ENCODE results near the gene THRSP.
"Not testable (repeated sequence)": the region's sequence is repeated elsewhere in the genome, so short reads cannot be mapped to it uniquely, and the experiment has no call there.

Gene THRSP

DNA sequence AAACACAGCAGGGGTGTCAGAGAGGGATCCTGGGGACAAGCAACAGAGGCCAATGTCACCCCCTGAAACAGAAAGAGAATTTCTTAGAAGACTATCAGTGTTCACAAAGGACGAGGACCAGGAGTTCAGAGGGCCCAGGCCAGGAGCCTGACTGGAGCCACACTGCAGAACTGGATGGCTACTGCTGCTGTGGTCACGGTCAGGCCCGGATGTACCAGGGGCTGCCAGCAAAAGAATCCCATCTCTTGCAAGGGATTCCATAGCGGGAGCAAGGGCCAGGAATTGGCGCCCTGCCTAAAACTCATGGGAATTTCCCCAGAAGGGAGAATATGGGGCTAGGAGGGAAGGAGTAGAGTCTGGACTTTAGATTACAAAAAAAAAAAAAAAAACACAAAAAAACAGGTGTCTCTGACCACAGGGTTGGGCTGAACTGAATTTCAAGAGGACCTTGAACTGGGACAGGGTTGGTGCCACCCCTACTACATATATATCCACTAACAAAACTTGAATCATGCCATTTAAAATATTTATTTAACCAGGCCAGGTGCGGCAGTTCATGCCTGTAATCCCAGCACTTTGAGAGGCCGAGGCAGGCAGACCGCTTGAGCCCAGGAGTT, 24.9 kb upstream of the THRSP start:
- H3K4me3 ChIP-seq (ENCODE audit: severe bottlenecking) = no peak overlapping the region
- DNase-seq (ENCODE audit: low spot score) (no peak), ATAC-seq (ENCODE audit: low read depth) (no peak)
- peak overlapping the region; percentile 90 for H3K27ac ChIP-seq (ENCODE audit: poor library complexity, severe bottlenecking)
- no peaks in the 10 kb centered on the region for H3K9me3 ChIP-seq (ENCODE audit: severe bottlenecking)
- peaks cover 26% of the 10 kb centered on the region for H3K4me1 ChIP-seq (ENCODE audit: insufficient read depth, poor library complexity, severe bottlenecking)
- H3K27me3 ChIP-seq (ENCODE audit: insufficient read depth, poor library complexity, severe bottlenecking) = no peaks in the 10 kb centered on the region
- H3K36me3 ChIP-seq (ENCODE audit: low read depth) = no peaks in the 10 kb centered on the region
- TF ChIP-seq, protein P1, sequence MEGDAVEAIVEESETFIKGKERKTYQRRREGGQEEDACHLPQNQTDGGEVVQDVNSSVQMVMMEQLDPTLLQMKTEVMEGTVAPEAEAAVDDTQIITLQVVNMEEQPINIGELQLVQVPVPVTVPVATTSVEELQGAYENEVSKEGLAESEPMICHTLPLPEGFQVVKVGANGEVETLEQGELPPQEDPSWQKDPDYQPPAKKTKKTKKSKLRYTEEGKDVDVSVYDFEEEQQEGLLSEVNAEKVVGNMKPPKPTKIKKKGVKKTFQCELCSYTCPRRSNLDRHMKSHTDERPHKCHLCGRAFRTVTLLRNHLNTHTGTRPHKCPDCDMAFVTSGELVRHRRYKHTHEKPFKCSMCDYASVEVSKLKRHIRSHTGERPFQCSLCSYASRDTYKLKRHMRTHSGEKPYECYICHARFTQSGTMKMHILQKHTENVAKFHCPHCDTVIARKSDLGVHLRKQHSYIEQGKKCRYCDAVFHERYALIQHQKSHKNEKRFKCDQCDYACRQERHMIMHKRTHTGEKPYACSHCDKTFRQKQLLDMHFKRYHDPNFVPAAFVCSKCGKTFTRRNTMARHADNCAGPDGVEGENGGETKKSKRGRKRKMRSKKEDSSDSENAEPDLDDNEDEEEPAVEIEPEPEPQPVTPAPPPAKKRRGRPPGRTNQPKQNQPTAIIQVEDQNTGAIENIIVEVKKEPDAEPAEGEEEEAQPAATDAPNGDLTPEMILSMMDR (IDR thresholded peaks at IDR 0.05; ENCODE audit: poor library complexity, severe bottlenecking) = no peak

DNA sequence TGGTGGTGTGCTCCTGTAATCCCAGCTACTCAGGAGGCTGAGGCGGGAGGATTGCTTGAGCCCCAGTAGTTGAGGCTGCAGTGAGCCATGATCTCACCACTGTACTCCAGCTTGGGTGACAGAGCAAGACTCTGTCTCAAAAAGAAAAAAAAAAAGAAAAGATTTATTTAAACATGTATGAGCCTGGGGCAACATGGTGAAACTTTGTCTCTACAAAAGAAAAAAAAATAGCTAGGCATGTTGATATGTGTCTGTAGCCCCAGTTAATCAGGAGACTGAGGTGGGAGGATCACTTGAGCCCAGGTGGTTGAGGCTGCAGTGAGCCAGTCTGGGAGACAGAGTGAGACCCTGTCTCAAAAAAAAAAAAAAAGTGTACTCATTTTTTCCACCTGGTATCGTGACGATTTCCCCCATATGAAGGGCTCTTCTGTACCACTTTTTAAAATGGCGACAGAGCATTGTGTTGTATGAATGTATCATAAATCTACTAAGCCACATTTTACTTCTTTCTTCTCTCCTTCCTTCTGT, 24.2 kb upstream of the THRSP start:
- no peaks in the 10 kb centered on the region for H3K27me3 ChIP-seq (ENCODE audit: insufficient read depth, poor library complexity, severe bottlenecking)
- H3K9me3 ChIP-seq (ENCODE audit: severe bottlenecking) = no peaks in the 10 kb centered on the region
- TF ChIP-seq, protein P1 (IDR thresholded peaks at IDR 0.05; ENCODE audit: poor library complexity, severe bottlenecking) = no peak
- peak overlapping the region; percentile 90 for H3K27ac ChIP-seq (ENCODE audit: poor library complexity, severe bottlenecking)
- H3K4me1 ChIP-seq (ENCODE audit: insufficient read depth, poor library complexity, severe bottlenecking) = peaks cover 26% of the 10 kb centered on the region
- H3K36me3 ChIP-seq (ENCODE audit: low read depth) = no peaks in the 10 kb centered on the region
- no peak for ATAC-seq (ENCODE audit: low read depth)
- no peak for DNase-seq (ENCODE audit: low spot score)
- H3K4me3 ChIP-seq (ENCODE audit: severe bottlenecking) = no peak overlapping the region

DNA sequence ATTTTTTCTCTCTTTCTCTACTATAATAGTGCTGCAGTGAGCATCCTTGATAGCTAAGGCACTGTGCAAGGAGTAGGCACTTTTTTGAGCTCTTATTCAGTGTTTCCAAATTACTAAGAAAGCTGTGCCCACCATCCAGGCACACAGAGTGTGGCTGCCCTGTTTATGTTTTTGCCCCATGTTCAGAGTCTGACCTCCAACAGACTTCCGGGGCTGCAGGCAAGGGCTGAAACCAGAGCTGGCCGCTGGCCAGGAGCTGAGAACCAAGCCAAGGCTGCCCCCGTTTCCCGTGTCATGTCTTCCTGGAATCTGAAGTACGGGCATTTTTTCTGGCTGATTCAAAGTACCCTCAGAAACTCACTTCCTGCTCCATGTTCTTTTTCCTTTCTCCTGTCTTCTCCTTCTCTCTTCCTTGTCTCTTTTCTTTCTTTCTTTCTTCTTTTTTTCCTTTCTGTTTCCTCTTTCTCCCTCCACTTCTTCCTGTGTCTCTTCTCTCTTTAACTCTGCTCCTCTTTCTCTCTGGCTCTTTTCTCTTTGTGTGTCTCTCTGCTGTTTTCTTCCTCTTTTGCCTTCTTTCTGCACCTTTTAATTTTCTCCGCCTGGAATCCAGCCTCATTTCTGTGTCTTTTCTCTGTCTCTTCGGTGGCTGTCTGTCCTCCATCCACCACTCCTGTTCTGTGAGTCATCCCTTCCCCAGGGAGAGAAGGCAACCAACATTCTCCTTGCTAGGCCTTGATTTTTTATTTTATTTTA, 23.6 kb upstream of the THRSP start:
- Histone ChIP-seq H3K27ac (ENCODE audit: poor library complexity, severe bottlenecking) (peak overlapping the region; percentile 90), H3K4me1 (ENCODE audit: insufficient read depth, poor library complexity, severe bottlenecking) (peaks cover 26% of the 10 kb centered on the region), H3K4me3 (ENCODE audit: severe bottlenecking) (no peak overlapping the region), H3K27me3 (ENCODE audit: insufficient read depth, poor library complexity, severe bottlenecking) (no peaks in the 10 kb centered on the region), H3K36me3 (ENCODE audit: low read depth) (no peaks in the 10 kb centered on the region), H3K9me3 (ENCODE audit: severe bottlenecking) (no peaks in the 10 kb centered on the region)
- ATAC-seq (ENCODE audit: low read depth) (peak; percentile 85), DNase-seq (ENCODE audit: low spot score) (peak; percentile 74)
- TF ChIP-seq, protein P1 (IDR thresholded peaks at IDR 0.05; ENCODE audit: poor library complexity, severe bottlenecking) = no peak

DNA sequence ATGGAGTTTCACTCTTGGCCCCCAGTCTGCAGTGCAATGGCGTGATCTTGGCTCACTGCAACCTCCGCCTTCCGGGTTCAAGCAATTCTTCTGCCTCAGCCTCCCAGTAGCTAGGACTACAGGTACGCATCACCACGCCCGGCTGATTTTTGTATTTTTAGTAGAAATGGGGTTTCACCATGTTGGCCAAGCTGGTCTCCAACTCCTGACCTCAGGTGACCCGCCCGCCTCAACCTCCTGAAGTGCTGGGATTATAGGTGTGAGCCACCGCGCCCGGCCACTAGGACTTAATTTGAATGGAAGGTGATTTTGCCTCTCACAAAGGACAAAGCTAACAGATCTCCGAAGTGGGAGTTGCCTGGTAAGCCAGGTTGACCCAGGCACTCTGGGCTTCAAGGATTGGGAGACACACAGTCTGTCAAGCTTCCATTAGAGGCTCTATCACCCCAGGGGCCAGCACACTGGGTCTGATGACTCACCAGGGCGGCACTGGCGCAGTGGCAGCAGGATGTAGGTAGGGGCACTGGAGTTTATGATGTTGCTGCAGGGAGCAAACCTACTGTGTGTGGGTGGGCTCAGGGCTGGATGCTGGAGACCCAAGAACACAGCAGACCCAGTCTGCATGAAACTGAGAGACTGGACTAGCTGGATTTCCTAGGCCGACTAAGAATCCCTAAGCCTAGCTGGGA, 22.8 kb upstream of the THRSP start:
- Histone ChIP-seq H3K4me3 (ENCODE audit: severe bottlenecking) (no peak overlapping the region), H3K9me3 (ENCODE audit: severe bottlenecking) (no peaks in the 10 kb centered on the region), H3K36me3 (ENCODE audit: low read depth) (no peaks in the 10 kb centered on the region), H3K27me3 (ENCODE audit: insufficient read depth, poor library complexity, severe bottlenecking) (no peaks in the 10 kb centered on the region), H3K27ac (ENCODE audit: poor library complexity, severe bottlenecking) (peak overlapping the region; percentile 90), H3K4me1 (ENCODE audit: insufficient read depth, poor library complexity, severe bottlenecking) (peaks cover 26% of the 10 kb centered on the region)
- DNase-seq (ENCODE audit: low spot score) = no peak
- TF ChIP-seq, protein P1 (IDR thresholded peaks at IDR 0.05; ENCODE audit: poor library complexity, severe bottlenecking) = no peak
- ATAC-seq (ENCODE audit: low read depth) = no peak

DNA sequence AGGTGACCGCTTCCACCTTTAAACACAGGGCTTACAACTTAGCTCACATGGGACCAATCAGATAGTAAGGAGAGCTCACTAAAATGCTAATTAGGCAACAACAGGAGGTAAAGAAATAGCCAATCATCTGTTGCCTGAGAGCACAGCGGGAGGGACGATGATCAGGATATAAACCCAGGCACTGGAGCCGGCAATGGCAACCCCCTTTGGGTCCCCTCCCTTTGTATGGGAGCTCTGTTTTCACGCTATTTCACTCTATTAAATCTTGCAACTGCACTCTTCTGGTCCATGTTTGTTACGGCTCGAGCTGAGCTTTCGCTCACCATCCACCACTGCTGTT, 22.3 kb upstream of the THRSP start:
- Histone ChIP-seq H3K4me1 (ENCODE audit: insufficient read depth, poor library complexity, severe bottlenecking) (peaks cover 26% of the 10 kb centered on the region), H3K27ac (ENCODE audit: poor library complexity, severe bottlenecking) (peak overlapping the region; percentile 90)
- not testable (repeated sequence) for ATAC-seq (ENCODE audit: low read depth); H3K9me3 ChIP-seq (ENCODE audit: severe bottlenecking); DNase-seq (ENCODE audit: low spot score); H3K36me3 ChIP-seq (ENCODE audit: low read depth); H3K27me3 ChIP-seq (ENCODE audit: insufficient read depth, poor library complexity, severe bottlenecking); H3K4me3 ChIP-seq (ENCODE audit: severe bottlenecking)
